Esophagus squamous epithelium (tissue), 4 donors: ENCODE results near the gene RETREG1.

Source experiments
- POLR2A ChIP-seq, 4 donors: fragments of 450-650 bp; IDR thresholded peaks; one replicate each; pipeline ENCODE4 v1.6.1; 2017; ENCODE audit warnings: antibody characterized with exemption in 4 of 4, mild to moderate bottlenecking in 4 of 4, moderate library complexity in 3 of 4
- TF ChIP-seq, protein P1 (sequence below), 6 experiments: fragments of 450-650 bp in 4 of 6; fragments of 200-600 bp in 2 of 6; sonication (generic) in 2 of 6; IDR thresholded peaks; one replicate each; pipeline ENCODE4 v1.5.1; 2016 to 2019; ENCODE audit warnings: antibody characterized with exemption in 6 of 6, mild to moderate bottlenecking in 4 of 6, moderate library complexity in 4 of 6

DNA sequence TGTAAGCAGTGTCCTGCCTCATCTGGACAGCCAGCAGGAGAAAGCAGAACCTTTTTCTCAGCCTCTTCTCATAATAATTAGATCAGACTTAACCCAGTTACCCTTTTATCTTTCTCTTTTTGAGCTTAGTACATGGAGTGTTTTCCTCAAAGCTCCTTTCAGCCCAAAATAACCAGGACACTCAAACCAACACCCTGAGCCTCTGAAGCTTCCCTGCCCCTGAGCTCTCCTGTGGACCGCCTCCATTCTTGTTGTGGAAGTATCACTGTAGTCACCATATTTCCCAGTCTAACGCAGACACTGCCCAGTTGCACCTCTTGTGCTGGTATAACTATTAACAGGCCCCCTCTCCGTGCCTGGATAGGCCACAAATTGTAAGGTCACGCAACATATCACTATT, 97.4 kb downstream of the RETREG1 start:
- TF ChIP-seq, protein P1, sequence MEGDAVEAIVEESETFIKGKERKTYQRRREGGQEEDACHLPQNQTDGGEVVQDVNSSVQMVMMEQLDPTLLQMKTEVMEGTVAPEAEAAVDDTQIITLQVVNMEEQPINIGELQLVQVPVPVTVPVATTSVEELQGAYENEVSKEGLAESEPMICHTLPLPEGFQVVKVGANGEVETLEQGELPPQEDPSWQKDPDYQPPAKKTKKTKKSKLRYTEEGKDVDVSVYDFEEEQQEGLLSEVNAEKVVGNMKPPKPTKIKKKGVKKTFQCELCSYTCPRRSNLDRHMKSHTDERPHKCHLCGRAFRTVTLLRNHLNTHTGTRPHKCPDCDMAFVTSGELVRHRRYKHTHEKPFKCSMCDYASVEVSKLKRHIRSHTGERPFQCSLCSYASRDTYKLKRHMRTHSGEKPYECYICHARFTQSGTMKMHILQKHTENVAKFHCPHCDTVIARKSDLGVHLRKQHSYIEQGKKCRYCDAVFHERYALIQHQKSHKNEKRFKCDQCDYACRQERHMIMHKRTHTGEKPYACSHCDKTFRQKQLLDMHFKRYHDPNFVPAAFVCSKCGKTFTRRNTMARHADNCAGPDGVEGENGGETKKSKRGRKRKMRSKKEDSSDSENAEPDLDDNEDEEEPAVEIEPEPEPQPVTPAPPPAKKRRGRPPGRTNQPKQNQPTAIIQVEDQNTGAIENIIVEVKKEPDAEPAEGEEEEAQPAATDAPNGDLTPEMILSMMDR (IDR thresholded peaks at IDR 0.05): no peak
- no peak for TF ChIP-seq POLR2A (IDR thresholded peaks at IDR 0.05)
